PC-3 (cell line): Measurements from ENCODE around the gene KRT73. TPM values are rescaled to one million over a fixed set of nuclear protein-coding genes. Genes with fewer than 3 reads are reported as not detected.

Experiments
- ATAC-seq: fragments of 200-7000 bp; cut with Tn5 transposase; 2 replicates; pipeline ENCODE4 v1.9.1; 2020; ENCODE audit warnings: mild to moderate bottlenecking, moderate library complexity
- BruUV-seq: library from RNA; stranded (reverse); fragments of 400-500 nt; replicated peaks from 2 replicates; lab custom pipeline; 2021; lab: Mats Ljungman, UMichigan
- CTCF ChIA-PET: fragments of 300-600 bp; sonication (Branson Sonifier 250); formaldehyde crosslinking; loops from one replicate; lab custom pipeline; 2022; ENCODE audit warnings: antibody characterized with exemption; lab: Charles Lee
- POLR2A ChIA-PET: fragments of 300-600 bp; sonication (Branson Sonifier 250); formaldehyde crosslinking; loops from one replicate; lab custom pipeline; 2022; ENCODE audit warnings: antibody characterized with exemption; ENCODE audit not compliant: unreplicated experiment; lab: Charles Lee
- DNase-seq: peaks from one replicate; pipeline ENCODE4 v3.0.0-alpha.2; 2015
- H2AFZ ChIP-seq: fragments of 300-600 bp; sonication (generic); 2 replicates; pipeline ENCODE4 v1.6.0; 2016; ENCODE audit warnings: antibody characterized with exemption, low read length
- H3F3A ChIP-seq: fragments of 300-600 bp; sonication (generic); one replicate; pipeline ENCODE4 v1.6.0; 2017; ENCODE audit warnings: antibody characterized with exemption, low read length, control low read depth, mild to moderate bottlenecking; ENCODE audit not compliant: unreplicated experiment
- H3K27ac ChIP-seq: fragments of 300-600 bp; sonication (generic); 2 replicates; pipeline ENCODE4 v1.5.1; 2016; ENCODE audit warnings: mild to moderate bottlenecking, low read length
- H3K27me3 ChIP-seq: fragments of 300-600 bp; sonication (generic); 2 replicates; pipeline ENCODE4 v1.6.1; 2016; ENCODE audit warnings: low read length, mixed read lengths
- H3K36me3 ChIP-seq: fragments of 300-600 bp; sonication (generic); 2 replicates; pipeline ENCODE4 v1.6.1; 2016; ENCODE audit warnings: low read depth, mixed run types, low read length, mixed read lengths
- H3K4me1 ChIP-seq: fragments of 300-600 bp; sonication (generic); 2 replicates; pipeline ENCODE4 v1.5.1; 2016; ENCODE audit warnings: low read length; ENCODE audit not compliant: insufficient read depth
- H3K4me2 ChIP-seq: fragments of 300-600 bp; sonication (generic); 2 replicates; pipeline ENCODE4 v1.6.0; 2016; ENCODE audit warnings: low read length
- H3K4me3 ChIP-seq: fragments of 300-600 bp; sonication (generic); 2 replicates; pipeline ENCODE4 v1.5.1; 2016; ENCODE audit warnings: mild to moderate bottlenecking, low read length, mixed read lengths
- H3K79me2 ChIP-seq: fragments of 300-600 bp; sonication (generic); 2 replicates; pipeline ENCODE4 v1.6.1; 2017; ENCODE audit warnings: low read length, mixed read lengths
- H3K9ac ChIP-seq: fragments of 300-600 bp; sonication (generic); 2 replicates; pipeline ENCODE4 v1.6.0; 2016; ENCODE audit warnings: mild to moderate bottlenecking, low read length
- H3K9me2 ChIP-seq: fragments of 300-600 bp; sonication (generic); replicated peaks from 2 replicates; pipeline ENCODE4 v1.6.1; 2016; ENCODE audit warnings: mixed run types, low read length, mixed read lengths
- H3K9me3 ChIP-seq: fragments of 300-600 bp; sonication (generic); 2 replicates; pipeline ENCODE4 v1.6.1; 2016; ENCODE audit warnings: low read length, mixed read lengths
- H4K20me1 ChIP-seq: fragments of 300-600 bp; sonication (generic); 2 replicates; pipeline ENCODE4 v1.6.1; 2016; ENCODE audit warnings: low read length, mixed read lengths
- EZH2 ChIP-seq: fragments of 300-600 bp; sonication (generic); IDR thresholded peaks from one replicate; pipeline ENCODE4 v1.6.1; 2017; ENCODE audit warnings: antibody characterized with exemption, mild to moderate bottlenecking, low read length; ENCODE audit not compliant: unreplicated experiment
- EZH2phosphoT487 ChIP-seq: fragments of 300-600 bp; sonication (generic); IDR thresholded peaks from 2 replicates; pipeline ENCODE4 v1.6.1; 2018; ENCODE audit warnings: mild to moderate bottlenecking, antibody characterized with exemption, low read length, borderline replicate concordance
- intact Hi-C: fragments of 100-400 bp; cut with micrococcal nuclease; formaldehyde crosslinking; loops from 2 replicates; pipeline ENCODE4 v1.9.0; 2023
- total RNA-seq: library from RNA; depleted of rRNA; stranded (reverse); fragments of >200 nt; gene quantifications from 2 replicates; pipeline ENCODE4 v1.2.3, GENCODE V29; 2014
- TF ChIP-seq, protein P1 (sequence below): fragments of 300-600 bp; sonication (generic); conservative IDR thresholded peaks from 2 replicates; pipeline ENCODE4 v1.5.1; 2017; ENCODE audit warnings: antibody characterized with exemption, low read depth, mild to moderate bottlenecking, low read length

Gene KRT73
- total RNA-seq, 1 experiment from 2014 or later = not detected

DNA sequence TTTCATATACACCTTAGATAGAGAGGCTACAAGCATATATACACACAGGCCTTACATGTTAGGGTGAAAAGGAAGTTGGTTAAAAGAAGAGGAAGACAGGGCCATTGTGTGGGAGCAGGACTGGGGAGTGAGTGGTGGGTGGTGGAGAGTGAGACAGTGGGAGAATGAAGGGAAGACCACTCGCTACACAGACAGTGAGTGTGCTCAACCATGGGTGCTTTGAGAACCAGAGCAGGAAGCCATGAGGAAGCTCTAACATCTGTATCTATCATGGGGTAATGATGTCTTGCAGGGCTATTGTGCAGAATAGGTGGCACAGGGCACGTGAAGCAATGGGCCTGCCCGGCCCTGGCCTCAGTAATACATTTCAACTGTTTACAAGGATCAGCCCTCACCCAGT lies 33.3 kb downstream of the KRT73 start:
- Histone ChIP-seq H3K4me2 (no peak overlapping the region), H3K9me2 (no peaks in the 10 kb centered on the region), H2AFZ (no peak overlapping the region), H4K20me1 (no peaks in the 10 kb centered on the region), H3K79me2 (no peaks in the 10 kb centered on the region), H3K9me3 (no peaks in the 10 kb centered on the region), H3F3A (no peaks in the 10 kb centered on the region), H3K27ac (no peak overlapping the region), H3K36me3 (no peaks in the 10 kb centered on the region), H3K4me1 (peaks cover 8% of the 10 kb centered on the region; the same call in 1 of the 2 replicates), H3K4me3 (no peak overlapping the region), H3K9ac (no peak overlapping the region), H3K27me3 (no peaks in the 10 kb centered on the region)
- ATAC-seq = no peak
- DNase-seq = no peak
- CTCF ChIA-PET = no interaction called here
- TF ChIP-seq EZH2phosphoT487 (no peak), EZH2 (no peak)
- TF ChIP-seq, protein P1, sequence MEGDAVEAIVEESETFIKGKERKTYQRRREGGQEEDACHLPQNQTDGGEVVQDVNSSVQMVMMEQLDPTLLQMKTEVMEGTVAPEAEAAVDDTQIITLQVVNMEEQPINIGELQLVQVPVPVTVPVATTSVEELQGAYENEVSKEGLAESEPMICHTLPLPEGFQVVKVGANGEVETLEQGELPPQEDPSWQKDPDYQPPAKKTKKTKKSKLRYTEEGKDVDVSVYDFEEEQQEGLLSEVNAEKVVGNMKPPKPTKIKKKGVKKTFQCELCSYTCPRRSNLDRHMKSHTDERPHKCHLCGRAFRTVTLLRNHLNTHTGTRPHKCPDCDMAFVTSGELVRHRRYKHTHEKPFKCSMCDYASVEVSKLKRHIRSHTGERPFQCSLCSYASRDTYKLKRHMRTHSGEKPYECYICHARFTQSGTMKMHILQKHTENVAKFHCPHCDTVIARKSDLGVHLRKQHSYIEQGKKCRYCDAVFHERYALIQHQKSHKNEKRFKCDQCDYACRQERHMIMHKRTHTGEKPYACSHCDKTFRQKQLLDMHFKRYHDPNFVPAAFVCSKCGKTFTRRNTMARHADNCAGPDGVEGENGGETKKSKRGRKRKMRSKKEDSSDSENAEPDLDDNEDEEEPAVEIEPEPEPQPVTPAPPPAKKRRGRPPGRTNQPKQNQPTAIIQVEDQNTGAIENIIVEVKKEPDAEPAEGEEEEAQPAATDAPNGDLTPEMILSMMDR = no peak
- POLR2A ChIA-PET = no interaction called here
- intact Hi-C loops = loop anchor here (10.0 kb wide), 1 partner anchor 400 kb away; no protein-coding TSS in a partner anchor
- no TSS peak for BruUV-seq

DNA sequence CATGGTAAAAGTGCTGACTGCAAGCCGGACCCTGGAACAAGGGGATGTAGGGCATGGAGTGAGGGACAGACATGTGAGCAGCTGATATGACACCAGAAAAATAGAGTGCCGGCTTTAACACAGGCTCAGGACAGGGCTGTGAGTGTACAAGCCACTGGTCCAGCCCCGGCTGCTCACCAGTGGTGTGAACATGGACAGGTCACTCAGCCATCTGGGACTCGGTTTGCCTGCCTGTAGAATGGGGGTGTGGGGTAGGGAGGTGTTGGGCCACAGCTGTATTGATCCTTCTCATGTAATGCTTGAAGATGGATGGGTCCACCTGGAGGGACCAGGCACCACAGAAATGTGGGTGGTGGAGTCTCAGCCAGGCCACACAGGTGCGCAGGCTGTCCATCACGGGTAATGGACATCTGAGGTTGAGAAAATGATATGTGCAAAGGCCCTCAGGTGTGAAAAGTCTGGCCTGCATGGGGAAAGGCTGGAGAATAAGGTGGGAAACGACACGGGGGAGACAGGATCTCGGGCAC lies 34.1 kb downstream of the KRT73 start:
- ATAC-seq (no peak), DNase-seq (no peak)
- no peaks in the 10 kb centered on the region for H4K20me1 ChIP-seq
- H3F3A ChIP-seq = no peaks in the 10 kb centered on the region
- TF ChIP-seq, protein P1 = no peak
- no peak for TF ChIP-seq EZH2phosphoT487
- no peaks in the 10 kb centered on the region for H3K27me3 ChIP-seq
- H3K79me2 ChIP-seq = no peaks in the 10 kb centered on the region
- no peak overlapping the region for H2AFZ ChIP-seq
- intact Hi-C loops = loop anchor here (10.0 kb wide), 1 partner anchor 401 kb away; no protein-coding TSS in a partner anchor
- H3K4me2 ChIP-seq = no peak overlapping the region
- no TSS peak for BruUV-seq
- H3K9me3 ChIP-seq = no peaks in the 10 kb centered on the region
- H3K27ac ChIP-seq = no peak overlapping the region
- no peaks in the 10 kb centered on the region for H3K9me2 ChIP-seq
- ChIA-PET CTCF (interaction anchor here (0.6 kb wide), 1 partner anchor 287 kb away, joined by 3 read pairs; no protein-coding TSS in a partner anchor), POLR2A (no interaction called here)
- no peak overlapping the region for H3K4me3 ChIP-seq
- no peak overlapping the region for H3K9ac ChIP-seq
- no peaks in the 10 kb centered on the region for H3K36me3 ChIP-seq
- peaks cover 8% of the 10 kb centered on the region; the same call in 1 of the 2 replicates for H3K4me1 ChIP-seq

GRCh38 chr12:52582971-52583456 lies 35.3 kb downstream of the KRT73 start:
- CTCF ChIA-PET = interaction anchor here (0.5 to 1.8 kb wide), 2 partner anchors 282 to 287 kb away, joined by 3 to 5 read pairs; no protein-coding TSS in a partner anchor

More at GRCh38 chr12:52582971-52583456, 35.3 kb downstream of the KRT73 start:
- H3K4me2 ChIP-seq = no peak overlapping the region
- BruUV-seq = no TSS peak
- POLR2A ChIA-PET = no interaction called here
- no peak overlapping the region for H3K27ac ChIP-seq
- DNase-seq (peak; percentile 78), ATAC-seq (peak; percentile 77)
- H3K27me3 ChIP-seq = no peaks in the 10 kb centered on the region
- H3K36me3 ChIP-seq = no peaks in the 10 kb centered on the region
- H3K4me3 ChIP-seq = no peak overlapping the region
- no peaks in the 10 kb centered on the region for H3F3A ChIP-seq
- TF ChIP-seq, protein P1 = peak; percentile 79
- no peak for TF ChIP-seq EZH2phosphoT487
- intact Hi-C loops = loop anchor here (1.0 to 10.0 kb wide), 4 partner anchors 282 to 402 kb away; no protein-coding TSS in a partner anchor
- H3K9ac ChIP-seq = no peak overlapping the region
- no peaks in the 10 kb centered on the region for H4K20me1 ChIP-seq
- no peaks in the 10 kb centered on the region for H3K9me2 ChIP-seq
- H3K79me2 ChIP-seq = no peaks in the 10 kb centered on the region
- no peak overlapping the region for H2AFZ ChIP-seq
- no peaks in the 10 kb centered on the region for H3K9me3 ChIP-seq
- peaks cover 8% of the 10 kb centered on the region; the same call in 1 of the 2 replicates for H3K4me1 ChIP-seq
